C4-2B (cell line): ENCODE data around the gene CDC20.

Experiments
- H3K27ac ChIP-seq: fragments of 450-650 bp; 2 replicates; pipeline ENCODE4 v1.5.1; 2017
- CTCF ChIP-seq: fragments of 450-650 bp; conservative IDR thresholded peaks from 2 replicates; pipeline ENCODE4 v1.5.1; 2017; ENCODE audit warnings: mild to moderate bottlenecking
- ZFX ChIP-seq: fragments of 450-650 bp; IDR thresholded peaks from 2 replicates; pipeline ENCODE4 v1.6.1; 2017

Gene CDC20

GRCh38 chr1:43345120-43345519 lies 13.7 kb upstream of the CDC20 start:
- H3K27ac ChIP-seq, result no peak overlapping the region
- no peak for TF ChIP-seq CTCF
- TF ChIP-seq ZFX, result no peak

DNA sequence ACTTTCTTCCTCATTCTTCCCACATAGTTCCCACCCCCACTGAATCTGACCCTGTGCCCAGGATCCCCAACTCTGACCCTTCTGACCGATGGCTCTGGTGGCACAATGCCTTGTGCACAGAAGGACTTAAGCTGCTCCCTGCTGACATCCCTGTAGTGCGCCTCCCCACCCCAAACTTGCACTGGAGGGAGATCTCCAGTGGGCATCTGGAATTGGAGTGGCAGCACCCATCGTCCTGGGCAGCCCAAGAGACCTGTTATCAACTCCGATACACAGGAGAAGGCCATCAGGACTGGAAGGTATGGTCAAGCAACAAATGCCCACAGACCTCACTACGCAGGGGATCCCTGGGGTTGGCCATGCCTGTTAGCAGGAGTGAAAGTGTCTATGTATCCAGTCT lies 12.1 kb upstream of the CDC20 start:
- no peak overlapping the region for H3K27ac ChIP-seq
- TF ChIP-seq ZFX, result no peak
- TF ChIP-seq CTCF, result no peak

- TF ChIP-seq ZFX (0 out of 2 replicates have a peak, but pooled peaks have one; percentile 26), CTCF (no peak)
- H3K27ac ChIP-seq, result peak overlapping the region; percentile 86
Observed at GRCh38 chr1:43348343-43348808, 10.4 kb upstream of the CDC20 start.

DNA sequence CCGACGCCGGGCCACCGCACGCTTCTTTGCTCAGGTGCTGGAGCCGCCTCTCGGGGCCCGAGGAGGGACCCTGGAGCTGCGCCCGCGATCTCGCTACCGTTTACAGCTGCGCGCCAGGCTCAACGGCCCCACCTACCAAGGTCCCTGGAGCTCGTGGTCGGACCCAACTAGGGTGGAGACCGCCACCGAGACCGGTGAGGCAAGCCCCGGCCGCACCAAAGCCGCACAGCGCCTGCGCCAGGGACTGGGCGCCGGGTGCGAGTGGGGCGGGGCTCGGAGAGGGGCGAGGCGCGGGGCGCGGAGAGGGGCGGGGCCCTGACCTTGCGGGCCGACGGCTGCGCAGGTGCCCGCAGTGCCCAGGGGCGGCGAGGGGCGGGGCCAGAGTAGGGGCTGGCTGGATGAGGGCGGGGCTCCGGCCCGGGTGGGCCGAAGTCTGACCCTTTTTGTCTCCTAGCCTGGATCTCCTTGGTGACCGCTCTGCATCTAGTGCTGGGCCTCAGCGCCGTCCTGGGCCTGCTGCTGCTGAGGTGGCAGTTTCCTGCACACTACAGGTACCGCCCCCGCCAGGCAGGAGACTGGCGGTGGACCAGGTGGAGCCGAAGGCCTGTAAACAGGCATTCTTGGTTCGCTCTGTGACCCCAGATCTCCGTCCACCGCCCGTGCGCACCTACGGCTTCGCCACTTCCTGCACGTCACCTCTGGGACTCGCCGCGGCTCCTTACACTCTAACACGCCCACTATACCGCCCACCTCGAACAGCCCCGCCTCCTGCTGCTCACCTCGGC lies 9.8 kb upstream of the CDC20 start:
- H3K27ac ChIP-seq, result peak overlapping the region; percentile 86
- TF ChIP-seq ZFX (no peak; the same call in 1 of the 2 replicates), CTCF (no peak)

- peak overlapping the region; percentile 86 for H3K27ac ChIP-seq
- TF ChIP-seq ZFX (no peak), CTCF (no peak)
Observed at GRCh38 chr1:43349594-43350306, 9.0 kb upstream of the CDC20 start.

DNA sequence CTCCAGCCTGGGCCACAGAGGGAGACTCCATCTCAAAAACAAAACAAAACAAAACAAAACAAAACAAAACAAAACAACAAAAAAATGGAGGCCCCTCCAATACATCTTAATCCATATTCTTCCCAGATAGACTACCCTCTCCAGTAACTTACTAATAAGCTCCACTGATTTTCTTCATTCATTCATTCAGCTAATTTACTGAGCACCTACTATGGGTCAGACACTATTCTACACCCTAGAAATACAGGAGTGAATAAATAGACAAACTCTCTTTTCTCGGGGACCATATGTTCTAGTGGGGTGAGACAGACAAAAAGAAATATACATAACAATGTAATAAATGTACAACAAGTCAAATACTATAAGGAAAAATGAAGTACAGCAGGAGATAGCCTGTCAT lies 7.8 kb upstream of the CDC20 start:
- no peak for TF ChIP-seq CTCF
- no peak for TF ChIP-seq ZFX

More for the DNA sequence above, 7.8 kb upstream of the CDC20 start:
- no peak overlapping the region; the same call in 1 of the 2 replicates for H3K27ac ChIP-seq
